Ovary (tissue), 9 donors: ENCODE results near the gene ZNF716. TPM values are rescaled to one million over a fixed set of nuclear protein-coding genes. Genes with fewer than 3 reads are reported as not detected.

Source experiments
- DNase-seq, 5 donors: peaks; one replicate each; pipeline ENCODE4 v3.0.0-alpha.2; 2019 to 2020
- H3K27ac ChIP-seq, 2 donors: fragments of 200-600 bp; one replicate each; pipeline versions ENCODE4 v1.5.1 to v1.8.0; 2019 to 2022
- H3K27me3 ChIP-seq: fragments of 200-600 bp; one replicate; pipeline ENCODE4 v1.8.0; 2022
- H3K36me3 ChIP-seq: fragments of 200-600 bp; sonication (generic); one replicate; pipeline ENCODE4 v1.5.1; 2019
- H3K4me1 ChIP-seq: one replicate; pipeline ENCODE4 v1.8.1; 2013; ENCODE audit warnings: mild to moderate bottlenecking, moderate library complexity; ENCODE audit not compliant: insufficient read depth
- H3K4me3 ChIP-seq: fragments of 200-600 bp; sonication (generic); one replicate; pipeline ENCODE4 v1.5.1; 2017
- H3K9me3 ChIP-seq, 2 donors: fragments of 200-600 bp in 1 of 2; sonication (generic) in 1 of 2; one replicate each; pipeline versions ENCODE4 v1.5.1 to v1.8.1; 2013 to 2019; ENCODE audit warnings: mild to moderate bottlenecking in 1 of 2, moderate library complexity in 1 of 2
- EP300 ChIP-seq: sonication (generic); formaldehyde crosslinking; IDR thresholded peaks from one replicate; pipeline ENCODE4 v1.6.1; 2017; ENCODE audit warnings: antibody characterized with exemption
- POLR2A ChIP-seq: fragments of 450-650 bp; IDR thresholded peaks from one replicate; pipeline ENCODE4 v1.6.1; 2017; ENCODE audit warnings: antibody characterized with exemption, mild to moderate bottlenecking, moderate library complexity
- WGBS, 3 donors: extraction: QIAGEN DNeasy Blood & Tissue Kit in 1 of 3; methylation state at CpG; one replicate each; pipeline versions ENCODE4 v1.1.5 to v1.1.7; 2013 to 2017; 5-methylcytosine and 5-hydroxymethylcytosine counted together
- intact Hi-C, 4 donors: fragments of 100-400 bp; cut with DNase I; formaldehyde crosslinking; loops; one replicate each; pipeline versions ENCODE4 v1.11.0 to v1.15.1; 2022 to 2023
- polyA plus RNA-seq, 2 donors: library from polyadenylated mRNA; stranded (reverse); fragments of 200-250 nt in 1 of 2; fragments of 350-450 nt in 1 of 2; fragmentation: Illumina TruSeq in 1 of 2; extraction: RNeasy Lipid Tissue Mini Kit (QIAGEN cat#74804) in 1 of 2; gene quantifications; one replicate each; pipeline ENCODE4 v1.2.3, GENCODE V29; 2013 to 2014
- total RNA-seq, 7 donors: library from RNA; depleted of rRNA in 2 of 7; stranded (reverse); fragments of >200 nt in 2 of 7; fragmentation: NEBNext Ultra II Directional in 3 of 7; extraction: Animal tissue kit (Norgen Biotek cat#: 25700) in 3 of 7; gene quantifications; one replicate each; pipeline versions ENCODE4 v1.1.0 to v1.2.4, GENCODE V29; 2016 to 2023
- TF ChIP-seq, protein P1 (sequence below), 3 donors: fragments of 450-650 bp in 2 of 3; fragments of 200-600 bp in 1 of 3; IDR thresholded peaks; one replicate each; pipeline versions ENCODE4 v1.5.1 to v1.8.0; 2016 to 2022; ENCODE audit warnings: antibody characterized with exemption in 3 of 3, mild to moderate bottlenecking in 1 of 3
- donor health status: DM: no; HTN: no; CAD: no; lungs with moderate emphysema.
- donor health status: DM: no; HTN: no; CAD: no.
- donor health status: Bipolar disorder and iron deficiency.
- donor health status: DM: yes; HTN: yes; CAD: no.
- donor health status: DM: no; HTN: no; CAD: no.
- donor health status: DM: yes; HTN: yes; CAD: no.

Gene ZNF716
- total and polyA plus RNA-seq, 9 donors = not detected

DNA sequence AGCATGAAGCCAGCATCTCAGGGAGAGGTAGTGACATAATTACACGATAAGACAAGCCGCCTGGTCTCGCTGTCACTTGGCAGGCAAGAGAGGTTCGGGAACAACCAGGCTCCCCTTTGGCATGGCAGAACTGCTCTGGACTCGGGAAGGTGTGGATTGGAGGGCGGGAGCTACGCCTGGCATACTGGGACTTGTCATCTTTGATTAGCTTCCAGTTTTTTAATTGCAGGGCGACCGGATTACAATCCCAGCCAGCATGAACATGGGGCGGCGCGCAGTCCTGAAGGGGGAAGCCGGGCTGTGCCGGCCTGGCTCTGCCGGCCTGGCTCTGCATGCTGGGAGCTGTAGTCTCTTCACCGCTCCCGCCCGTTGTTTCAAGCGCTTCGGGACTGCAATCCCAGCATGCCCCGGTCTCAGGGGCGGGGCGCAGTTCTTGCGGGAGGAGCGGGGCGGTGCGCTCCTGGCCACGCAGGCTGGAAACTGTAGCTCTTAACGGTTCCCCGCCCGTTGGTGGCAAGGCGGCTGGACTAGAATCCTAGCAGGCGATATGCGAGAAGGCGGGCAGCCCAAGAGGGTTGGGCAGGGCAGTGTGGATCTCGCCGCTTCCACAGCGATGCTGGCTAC is 45.5 kb upstream of the ZNF716 start:
- intact Hi-C loops = no loop called here
- no peaks in the 10 kb centered on the region for H3K9me3 ChIP-seq
- no peaks in the 10 kb centered on the region for H3K36me3 ChIP-seq
- TF ChIP-seq EP300 (no peak), POLR2A (no peak)
- TF ChIP-seq, protein P1, sequence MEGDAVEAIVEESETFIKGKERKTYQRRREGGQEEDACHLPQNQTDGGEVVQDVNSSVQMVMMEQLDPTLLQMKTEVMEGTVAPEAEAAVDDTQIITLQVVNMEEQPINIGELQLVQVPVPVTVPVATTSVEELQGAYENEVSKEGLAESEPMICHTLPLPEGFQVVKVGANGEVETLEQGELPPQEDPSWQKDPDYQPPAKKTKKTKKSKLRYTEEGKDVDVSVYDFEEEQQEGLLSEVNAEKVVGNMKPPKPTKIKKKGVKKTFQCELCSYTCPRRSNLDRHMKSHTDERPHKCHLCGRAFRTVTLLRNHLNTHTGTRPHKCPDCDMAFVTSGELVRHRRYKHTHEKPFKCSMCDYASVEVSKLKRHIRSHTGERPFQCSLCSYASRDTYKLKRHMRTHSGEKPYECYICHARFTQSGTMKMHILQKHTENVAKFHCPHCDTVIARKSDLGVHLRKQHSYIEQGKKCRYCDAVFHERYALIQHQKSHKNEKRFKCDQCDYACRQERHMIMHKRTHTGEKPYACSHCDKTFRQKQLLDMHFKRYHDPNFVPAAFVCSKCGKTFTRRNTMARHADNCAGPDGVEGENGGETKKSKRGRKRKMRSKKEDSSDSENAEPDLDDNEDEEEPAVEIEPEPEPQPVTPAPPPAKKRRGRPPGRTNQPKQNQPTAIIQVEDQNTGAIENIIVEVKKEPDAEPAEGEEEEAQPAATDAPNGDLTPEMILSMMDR (IDR thresholded peaks at IDR 0.05) = no peak
- peak in 4 of 5 donors; percentile 35 to 75 (median 46) for DNase-seq
- H3K27ac ChIP-seq = no peak overlapping the region
- no peaks in the 10 kb centered on the region for H3K4me1 ChIP-seq
- H3K4me3 ChIP-seq = no peak overlapping the region
- 22 to 58% (median 33%) methylated on average over 38 of the region's 38 CpGs for WGBS, 3 donors
- H3K27me3 ChIP-seq = no peaks in the 10 kb centered on the region

DNA sequence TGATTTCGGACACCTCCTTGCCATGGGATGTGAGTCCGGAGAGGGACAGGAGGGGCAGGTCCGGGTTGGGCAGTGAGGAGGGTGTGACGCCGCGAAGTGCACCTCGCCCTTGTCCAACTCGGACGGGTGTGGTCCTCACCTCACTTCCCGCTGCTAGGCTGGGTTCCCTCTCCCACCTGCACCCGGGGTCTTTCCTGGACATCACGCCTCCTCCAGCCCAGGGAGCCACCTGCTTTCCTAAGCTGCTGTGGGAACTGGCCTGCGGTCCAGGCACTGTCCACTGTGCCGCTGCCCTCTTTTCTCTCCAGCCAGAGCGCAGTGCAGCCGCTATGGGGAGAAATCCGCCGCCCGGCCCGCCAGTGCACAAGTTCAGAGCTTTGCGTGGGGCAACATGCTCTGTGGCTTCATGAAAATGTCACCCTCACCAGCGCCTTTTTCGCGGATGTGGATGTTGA is 45.0 kb upstream of the ZNF716 start:
- H3K27me3 ChIP-seq = no peaks in the 10 kb centered on the region
- H3K4me1 ChIP-seq = no peaks in the 10 kb centered on the region
- H3K27ac ChIP-seq = no peak overlapping the region
- H3K4me3 ChIP-seq = no peak overlapping the region
- H3K36me3 ChIP-seq = no peaks in the 10 kb centered on the region
- intact Hi-C loops = no loop called here
- no peak for TF ChIP-seq POLR2A
- no peak for TF ChIP-seq EP300
- TF ChIP-seq, protein P1 (IDR thresholded peaks at IDR 0.05) = no peak
- no peaks in the 10 kb centered on the region for H3K9me3 ChIP-seq
- no peak for DNase-seq
- 35 to 65% (median 50%) methylated on average over 24 of the region's 24 CpGs for WGBS, 3 donors

DNA sequence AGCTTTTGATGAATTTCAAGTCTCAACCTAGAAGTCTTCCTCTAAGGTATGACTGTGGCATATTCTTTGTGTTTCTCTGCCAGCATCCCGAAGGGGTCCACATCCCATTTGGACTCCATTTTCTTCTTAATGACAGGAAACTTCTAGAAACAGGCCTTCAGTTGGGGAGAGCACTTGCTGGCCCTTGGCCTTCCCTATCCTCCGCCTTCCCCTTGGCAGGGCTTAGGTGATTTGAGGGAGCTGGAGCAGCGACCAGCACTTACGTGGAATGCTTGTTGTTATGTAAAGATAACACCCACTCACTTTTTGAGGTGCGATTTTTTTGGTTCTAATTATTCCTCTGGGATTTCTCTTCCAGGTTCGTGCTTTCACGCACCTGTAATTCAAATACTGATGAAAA is 42.9 kb upstream of the ZNF716 start:
- Histone ChIP-seq H3K27ac (no peak overlapping the region), H3K4me1 (no peaks in the 10 kb centered on the region), H3K36me3 (no peaks in the 10 kb centered on the region), H3K9me3 (no peaks in the 10 kb centered on the region), H3K27me3 (no peaks in the 10 kb centered on the region), H3K4me3 (no peak overlapping the region)
- intact Hi-C loops = no loop called here
- DNase-seq = no peak
- TF ChIP-seq, protein P1 (IDR thresholded peaks at IDR 0.05) = no peak
- no peak for TF ChIP-seq EP300
- TF ChIP-seq POLR2A = no peak
- WGBS, 3 donors = 59 to 66% (median 62%) methylated on average over 7 of the region's 7 CpGs

DNA sequence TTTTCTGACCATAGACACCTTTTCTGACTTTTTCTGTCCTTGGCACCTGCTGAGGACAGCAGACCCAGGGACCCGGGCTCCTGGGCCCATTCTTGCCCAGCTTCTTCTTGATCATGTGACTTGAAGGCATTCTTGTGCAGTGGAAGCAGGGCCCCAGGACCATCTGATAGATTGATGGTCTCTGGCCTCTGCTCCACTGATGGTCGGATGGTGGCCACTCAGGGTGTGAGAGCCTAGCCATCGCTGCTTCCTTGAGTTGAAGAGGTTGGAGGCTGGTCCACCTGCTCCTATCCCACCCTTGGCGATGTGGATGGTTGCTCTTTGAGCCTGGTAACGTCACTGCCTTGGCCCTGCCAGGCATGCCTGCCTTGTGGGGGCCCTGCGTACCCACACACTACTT is 37.8 kb upstream of the ZNF716 start:
- 47 to 69% methylated on average over 6 of the region's 6 CpGs; no CpG with 5 or more reads in 1 of the 3 donors for WGBS, 3 donors
- Histone ChIP-seq H3K27me3 (no peaks in the 10 kb centered on the region), H3K27ac (no peak overlapping the region), H3K36me3 (no peaks in the 10 kb centered on the region), H3K4me3 (no peak overlapping the region), H3K9me3 (no peaks in the 10 kb centered on the region), H3K4me1 (no peaks in the 10 kb centered on the region)
- no peak for DNase-seq
- intact Hi-C loops = no loop called here
- TF ChIP-seq EP300 = no peak
- no peak for TF ChIP-seq POLR2A
- TF ChIP-seq, protein P1 (IDR thresholded peaks at IDR 0.05) = no peak
